Skeletal muscle cell (primary cell): ENCODE measurements around the gene ATP5MG.
A peak's percentile ranks its signal among the peaks of the same experiment; 100 is the strongest.

ENCODE experiments used
- DNase-seq: peaks from one replicate; pipeline ENCODE4 v3.0.0-alpha.2; 2010; ENCODE audit warnings: low read depth
- H3K4me3 ChIP-seq: 2 replicates; pipeline ENCODE4 v1.5.1; 2011; ENCODE audit warnings: low read depth, mild to moderate bottlenecking, control low read depth, low read length, moderate library complexity

ATP5MG gene

DNA sequence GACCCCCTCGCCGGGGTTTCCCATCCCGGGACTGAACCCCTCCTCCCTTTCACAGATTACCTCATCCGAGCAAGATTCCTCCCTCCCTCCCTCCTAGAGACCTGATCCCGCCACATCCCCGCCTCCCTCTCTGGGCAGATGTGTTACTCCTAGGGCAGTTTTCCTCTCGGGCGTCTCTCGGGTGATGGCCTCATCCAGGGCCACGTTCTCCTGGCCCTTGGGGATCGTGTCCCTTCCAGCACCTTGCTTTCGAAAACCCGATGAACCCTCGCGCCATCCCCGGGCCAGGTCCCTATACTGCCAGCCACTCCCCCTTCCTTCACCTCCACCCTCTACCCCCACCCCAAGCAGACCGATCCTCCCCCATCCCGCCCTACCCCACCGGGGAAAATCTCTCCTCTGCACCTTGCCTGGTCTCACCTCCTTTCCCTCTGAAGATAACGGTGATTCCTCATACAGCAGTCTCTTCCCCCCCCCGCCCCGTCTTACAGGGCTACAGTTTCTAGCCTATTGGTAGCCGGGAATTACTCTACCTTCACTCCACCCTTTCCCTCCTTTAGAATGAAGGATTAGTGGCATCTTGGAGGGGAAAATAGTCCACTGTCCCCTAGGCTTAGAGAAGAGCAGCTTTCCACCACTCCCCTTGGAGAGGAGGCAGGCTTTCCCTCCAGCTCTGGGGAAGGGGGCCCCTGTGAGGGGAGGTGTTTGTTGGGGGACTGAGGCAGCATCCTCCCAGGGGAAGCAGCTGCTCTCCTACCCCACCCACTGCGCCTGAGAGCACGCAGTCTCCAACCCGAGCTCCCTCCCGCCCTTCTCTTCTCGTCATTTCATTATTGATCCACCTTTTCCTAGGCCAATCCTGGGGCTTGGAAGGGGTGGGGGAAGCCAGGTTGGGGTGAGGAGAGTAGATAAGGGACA is 36.1 kb downstream of the ATP5MG start:
- H3K4me3 ChIP-seq = peak overlapping the region; percentile 81
- DNase-seq = no peak

- peak; percentile 67 for DNase-seq
- peak overlapping the region; percentile 81 for H3K4me3 ChIP-seq
Observed at GRCh38 chr11:118438314-118438931, 37.0 kb downstream of the ATP5MG start.

GRCh38 chr11:118439646-118440045 is 38.2 kb downstream of the ATP5MG start:
- no peak for DNase-seq
- no peak overlapping the region for H3K4me3 ChIP-seq

GRCh38 chr11:118441770-118442275 is 40.4 kb downstream of the ATP5MG start:
- no peak overlapping the region for H3K4me3 ChIP-seq
- DNase-seq = no peak

GRCh38 chr11:118442301-118442700 is 40.9 kb downstream of the ATP5MG start:
- H3K4me3 ChIP-seq = no peak overlapping the region
- no peak for DNase-seq

DNA sequence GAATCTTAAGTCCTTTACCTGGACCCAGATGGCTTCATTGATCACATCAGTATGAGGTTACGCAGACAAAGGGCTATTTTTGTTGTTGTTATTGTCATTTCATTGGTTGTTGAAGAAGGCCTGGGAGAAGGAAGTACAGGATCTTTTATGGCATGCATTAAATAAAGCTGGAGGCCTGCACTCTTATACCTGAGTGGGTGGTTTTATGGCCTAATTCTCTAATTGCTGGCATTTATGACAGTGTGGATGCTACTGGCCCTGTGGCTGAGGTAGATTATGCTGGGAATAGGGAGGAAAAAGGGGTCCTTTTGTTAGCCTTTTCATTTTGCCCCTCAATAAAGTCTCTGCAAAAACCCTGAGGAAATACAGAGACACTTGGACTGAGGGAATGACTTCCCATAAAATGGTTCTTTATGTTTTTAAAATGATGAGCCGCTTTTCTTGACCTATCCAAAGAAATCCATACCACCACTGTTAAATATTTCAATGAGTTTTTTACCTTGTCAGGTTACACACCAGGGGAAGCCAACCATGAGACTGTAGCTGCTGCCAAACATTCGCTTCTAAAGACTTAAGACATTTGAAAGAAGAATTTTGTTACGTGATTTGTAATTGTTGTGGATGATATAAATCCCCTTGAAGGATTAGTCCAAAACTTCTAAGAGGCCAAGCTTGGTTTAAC is 41.6 kb downstream of the ATP5MG start:
- no peak for DNase-seq
- H3K4me3 ChIP-seq = no peak overlapping the region

DNA sequence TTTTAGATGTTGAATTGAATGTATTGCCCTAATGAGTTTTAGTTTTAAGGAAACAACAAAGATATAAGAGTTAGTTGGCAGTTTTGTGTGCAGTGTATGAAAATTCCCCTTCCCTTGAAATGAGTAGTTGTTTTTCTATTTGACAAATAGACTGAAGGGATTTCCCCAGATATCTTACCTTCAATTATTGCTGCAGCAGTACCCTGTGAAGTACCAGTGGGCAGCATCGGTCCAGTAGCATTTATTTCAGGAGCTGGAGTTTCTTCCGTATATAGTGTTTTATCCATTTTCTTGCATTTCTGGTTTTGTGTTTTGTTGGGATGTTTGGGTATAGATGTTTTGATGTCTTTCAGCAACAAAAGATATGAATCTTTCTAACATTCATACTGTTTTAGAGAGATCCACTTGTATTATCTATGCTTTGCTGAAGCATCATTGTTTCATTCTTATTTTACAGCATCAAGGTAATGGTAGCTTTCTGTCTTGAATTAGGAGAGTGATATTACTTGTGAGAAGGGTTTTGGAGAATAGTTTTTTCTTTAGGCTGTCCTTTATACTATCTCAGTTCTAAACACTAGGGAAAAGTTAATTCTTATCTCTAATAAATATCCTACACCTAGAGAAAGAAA is 42.3 kb downstream of the ATP5MG start:
- no peak for DNase-seq

DNA sequence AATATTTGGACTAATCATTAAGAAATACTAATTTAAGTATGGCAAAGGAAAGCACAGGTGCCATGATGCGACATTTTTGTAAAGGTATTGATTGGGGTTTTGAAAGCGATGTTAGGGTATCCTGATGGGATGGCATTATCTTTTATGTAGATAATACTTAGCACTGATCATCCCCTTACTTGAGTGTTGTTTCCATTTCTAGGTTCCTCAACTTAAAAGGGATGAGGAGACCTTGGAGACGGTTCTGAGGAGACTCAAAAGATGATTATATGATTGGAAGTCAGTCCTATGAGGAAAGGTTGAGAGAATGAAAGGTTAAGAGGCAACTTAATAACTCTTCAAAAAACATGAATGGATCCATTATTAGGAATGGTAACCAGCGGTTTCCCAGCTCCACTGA is 46.0 kb downstream of the ATP5MG start:
- DNase-seq = no peak
- H3K4me3 ChIP-seq = no peak overlapping the region

More for the DNA sequence above, 42.3 kb downstream of the ATP5MG start:
- H3K4me3 ChIP-seq = no peak overlapping the region

GRCh38 chr11:118448294-118448693 is 46.9 kb downstream of the ATP5MG start:
- no peak overlapping the region for H3K4me3 ChIP-seq
- DNase-seq = no peak

GRCh38 chr11:118449316-118449918 is 48.0 kb downstream of the ATP5MG start:
- no peak overlapping the region for H3K4me3 ChIP-seq
- no peak for DNase-seq

DNA sequence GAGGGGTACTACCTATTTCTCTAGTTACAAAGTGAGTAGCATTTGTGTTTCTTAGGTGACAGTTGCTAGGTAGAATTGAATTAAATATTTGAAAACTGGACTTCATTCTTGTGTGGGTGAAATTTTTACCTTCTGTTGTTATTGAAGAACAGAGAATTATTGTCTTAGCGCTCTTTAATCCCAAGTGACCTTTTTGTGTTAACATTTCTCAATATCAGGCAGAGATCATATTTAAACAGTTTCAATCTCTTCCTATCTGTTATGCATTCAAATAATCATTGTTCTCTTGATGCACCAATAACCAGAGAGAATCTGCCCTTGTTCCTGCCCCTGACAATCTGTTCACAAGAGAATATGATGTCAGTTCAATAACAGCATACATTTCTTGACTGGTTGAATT is 49.0 kb downstream of the ATP5MG start:
- H3K4me3 ChIP-seq = no peak overlapping the region
- no peak for DNase-seq
